LNCAP (cell line): ENCODE results near the gene MEIS2.

Experiments
- CTCF ChIP-seq: fragments of 450-650 bp; IDR thresholded peaks from 2 replicates; pipeline ENCODE4 v1.5.1; 2017; ENCODE audit warnings: mild to moderate bottlenecking

Gene MEIS2

GRCh38 chr15:37130356-37130755 is 30.0 kb upstream of the MEIS2 start:
- no peak for TF ChIP-seq CTCF

GRCh38 chr15:37125143-37125542 is 24.8 kb upstream of the MEIS2 start:
- no peak for TF ChIP-seq CTCF

GRCh38 chr15:37124331-37124730 is 24.0 kb upstream of the MEIS2 start:
- no peak for TF ChIP-seq CTCF

GRCh38 chr15:37122703-37123102 is 22.4 kb upstream of the MEIS2 start:
- no peak for TF ChIP-seq CTCF

GRCh38 chr15:37121492-37121891 is 21.1 kb upstream of the MEIS2 start:
- no peak for TF ChIP-seq CTCF

- no peak for TF ChIP-seq CTCF
Observed at GRCh38 chr15:37117030-37117429, 16.7 kb upstream of the MEIS2 start.

GRCh38 chr15:37115538-37115937 is 15.2 kb upstream of the MEIS2 start:
- no peak for TF ChIP-seq CTCF

GRCh38 chr15:37112971-37113670 is 12.8 kb upstream of the MEIS2 start:
- TF ChIP-seq CTCF = no peak
